Astrocyte (in vitro differentiated cells and primary cell): ENCODE measurements around the gene CNTN2. TPM values are rescaled to one million over a fixed set of nuclear protein-coding genes. Genes with fewer than 3 reads are reported as not detected.
A peak's percentile ranks its signal among the peaks of the same experiment; 100 is the strongest.

Experiments used
- DNase-seq: peaks from one replicate; pipeline ENCODE4 v3.0.0-alpha.2; 2010; ENCODE audit warnings: low read depth
- FAIRE-seq: peaks from 2 replicates; lab custom pipeline; 2011; peaks lifted over from hg19 to GRCh38; lab: Jason Lieb, UNC
- H2AFZ ChIP-seq: 2 replicates; pipeline ENCODE4 v1.6.0; 2012; ENCODE audit warnings: low read depth, low read length, inconsistent platforms
- H3K27ac ChIP-seq: 2 replicates; pipeline ENCODE4 v1.5.1; 2011; ENCODE audit warnings: low read depth, low read length, inconsistent platforms
- H3K27me3 ChIP-seq: 2 replicates; pipeline ENCODE4 v1.6.0; 2011; ENCODE audit warnings: low read length, inconsistent platforms; ENCODE audit not compliant: insufficient read depth
- H3K36me3 ChIP-seq: 2 replicates; pipeline ENCODE4 v1.5.1; 2011; ENCODE audit warnings: low read length, inconsistent platforms; ENCODE audit not compliant: insufficient read depth
- H3K4me1 ChIP-seq: 2 replicates; pipeline ENCODE4 v1.5.1; 2011; ENCODE audit warnings: low read length, inconsistent platforms; ENCODE audit not compliant: insufficient read depth
- H3K4me2 ChIP-seq: 2 replicates; pipeline ENCODE4 v1.6.0; 2012; ENCODE audit warnings: low read length, inconsistent platforms
- H3K4me3 ChIP-seq: 2 replicates; pipeline ENCODE4 v1.5.1; 2011; ENCODE audit warnings: low read depth, mild to moderate bottlenecking, low read length, inconsistent platforms; ENCODE audit not compliant: insufficient read depth
- H3K79me2 ChIP-seq: 2 replicates; pipeline ENCODE4 v1.6.0; 2012; ENCODE audit warnings: mild to moderate bottlenecking, low read length, inconsistent platforms; ENCODE audit not compliant: insufficient read depth
- H3K9ac ChIP-seq: 2 replicates; pipeline ENCODE4 v1.6.0; 2012; ENCODE audit warnings: mild to moderate bottlenecking, low read length, inconsistent platforms
- H3K9me3 ChIP-seq: 2 replicates; pipeline ENCODE4 v1.5.1; 2012; ENCODE audit warnings: low read depth, mild to moderate bottlenecking, low read length, inconsistent platforms; ENCODE audit not compliant: insufficient read depth
- H4K20me1 ChIP-seq: 2 replicates; pipeline ENCODE4 v1.6.0; 2012; ENCODE audit warnings: low read length, inconsistent platforms; ENCODE audit not compliant: insufficient read depth
- H3K27ac Mint-ChIP-seq: one replicate; pipeline ENCODE4 v1.8.0; 2021; ENCODE audit warnings: mild to moderate bottlenecking, mixed read lengths; ENCODE audit not compliant: unreplicated experiment
- H3K27me3 Mint-ChIP-seq: one replicate; pipeline ENCODE4 v1.8.0; 2021; ENCODE audit warnings: low read depth, mixed read lengths; ENCODE audit not compliant: unreplicated experiment
- H3K36me3 Mint-ChIP-seq: one replicate; pipeline ENCODE4 v1.8.0; 2021; ENCODE audit warnings: low read depth, mixed read lengths; ENCODE audit not compliant: unreplicated experiment
- H3K4me1 Mint-ChIP-seq: one replicate; pipeline ENCODE4 v1.8.0; 2021; ENCODE audit warnings: low read depth, mixed read lengths; ENCODE audit not compliant: unreplicated experiment
- H3K4me3 Mint-ChIP-seq: one replicate; pipeline ENCODE4 v1.8.0; 2021; ENCODE audit warnings: mild to moderate bottlenecking, moderate library complexity, mixed read lengths; ENCODE audit not compliant: unreplicated experiment
- H3K9me3 Mint-ChIP-seq: one replicate; pipeline ENCODE4 v1.8.0; 2021; ENCODE audit warnings: mild to moderate bottlenecking, mixed read lengths; ENCODE audit not compliant: unreplicated experiment
- EZH2 ChIP-seq: IDR thresholded peaks from 2 replicates; pipeline ENCODE4 v1.6.1; 2012; ENCODE audit warnings: mild to moderate bottlenecking, low read length, inconsistent platforms; ENCODE audit not compliant: insufficient read depth
- total RNA-seq: library from RNA; stranded (reverse); gene quantifications from 2 replicates; pipeline ENCODE4 v1.2.1, GENCODE V29; 2021
- TF ChIP-seq, protein P1 (sequence below): IDR thresholded peaks from 2 replicates; pipeline ENCODE4 v1.5.1; 2011; ENCODE audit warnings: low read depth, mild to moderate bottlenecking, inconsistent platforms, low read length, moderate library complexity; ENCODE audit not compliant: insufficient read depth

Gene CNTN2
- total RNA-seq, 1 donor from 2014 or later, result 0.23 TPM

DNA sequence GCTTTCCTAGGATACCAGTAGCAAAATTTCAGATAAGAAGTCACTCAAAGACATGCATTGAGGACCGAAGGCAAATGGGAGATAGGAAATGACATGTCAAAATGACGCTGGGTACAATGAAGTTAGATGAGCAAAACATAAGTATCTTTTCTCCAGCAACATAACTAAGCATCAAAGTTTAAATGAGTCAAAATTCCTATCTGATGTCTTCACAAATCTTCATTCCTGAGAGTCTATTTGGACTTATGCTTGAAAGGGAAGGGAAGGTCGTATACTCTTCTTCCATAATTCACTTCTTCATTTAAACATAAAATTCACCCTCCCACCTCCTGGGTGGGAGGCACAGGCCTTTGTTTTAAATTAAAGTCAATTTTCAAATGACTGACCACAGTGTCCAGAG, 45.3 kb downstream of the CNTN2 start:
- Histone ChIP-seq H3K9ac (no peak overlapping the region), H3K4me1 (no peaks in the 10 kb centered on the region), H3K27me3 (no peaks in the 10 kb centered on the region), H3K27ac (no peak overlapping the region), H3K4me2 (no peak overlapping the region), H4K20me1 (no peaks in the 10 kb centered on the region), H3K36me3 (peaks cover 26% of the 10 kb centered on the region), H3K79me2 (no peaks in the 10 kb centered on the region), H3K4me3 (no peak overlapping the region), H3K9me3 (no peaks in the 10 kb centered on the region), H2AFZ (no peak overlapping the region)
- FAIRE-seq (peak; percentile 23), DNase-seq (peak; percentile 30)
- TF ChIP-seq EZH2, result no peak
- Mint-ChIP-seq H3K27me3 (no peaks in the 10 kb centered on the region), H3K36me3 (peaks cover 31% of the 10 kb centered on the region), H3K4me3 (no peak overlapping the region), H3K27ac (no peak overlapping the region), H3K9me3 (no peaks in the 10 kb centered on the region), H3K4me1 (peaks cover 9% of the 10 kb centered on the region)

DNA sequence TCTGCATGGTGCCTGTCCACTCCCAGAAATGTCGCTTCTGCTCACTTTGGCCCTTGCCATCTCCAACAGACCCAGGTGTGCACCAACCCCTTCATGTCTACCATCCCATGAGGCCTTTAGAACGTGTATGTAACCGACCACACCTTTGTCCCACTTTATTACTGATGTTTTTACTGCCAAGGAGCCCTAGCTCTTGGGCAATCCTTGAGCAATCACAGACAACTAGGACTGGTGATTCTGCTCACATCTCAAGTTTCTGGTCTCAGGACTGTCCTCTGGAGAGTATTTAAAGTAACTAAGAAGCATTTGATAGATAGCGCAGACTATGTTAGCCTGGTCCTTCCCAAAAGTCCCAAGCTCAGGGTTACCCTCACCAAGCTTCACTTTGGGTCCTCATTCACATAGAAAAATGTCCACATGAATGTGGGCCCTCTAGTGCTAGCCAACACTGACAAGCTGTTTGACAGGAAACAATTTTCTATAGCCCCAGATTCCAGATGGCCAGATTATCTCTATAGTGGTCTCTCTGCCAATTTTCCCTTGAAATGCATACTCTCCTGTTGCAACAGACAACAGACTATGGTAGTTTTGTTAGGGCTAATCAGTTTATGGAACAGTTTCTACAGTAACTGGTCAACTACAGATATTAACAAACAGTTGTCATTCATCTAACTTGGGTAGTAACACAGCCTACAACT, 48.2 kb downstream of the CNTN2 start:
- Histone ChIP-seq H3K4me2 (no peak overlapping the region), H3K79me2 (no peaks in the 10 kb centered on the region), H3K9me3 (no peaks in the 10 kb centered on the region), H3K27ac (no peak overlapping the region), H3K27me3 (no peaks in the 10 kb centered on the region), H3K4me3 (no peak overlapping the region), H4K20me1 (no peaks in the 10 kb centered on the region), H2AFZ (no peak overlapping the region), H3K4me1 (no peaks in the 10 kb centered on the region), H3K36me3 (peaks cover 27% of the 10 kb centered on the region), H3K9ac (no peak overlapping the region)
- no peaks in the 10 kb centered on the region for H3K9me3 Mint-ChIP-seq
- H3K36me3 Mint-ChIP-seq, result peaks cover 19% of the 10 kb centered on the region
- peaks cover 9% of the 10 kb centered on the region for H3K4me1 Mint-ChIP-seq
- no peak for TF ChIP-seq EZH2
- TF ChIP-seq, protein P1, sequence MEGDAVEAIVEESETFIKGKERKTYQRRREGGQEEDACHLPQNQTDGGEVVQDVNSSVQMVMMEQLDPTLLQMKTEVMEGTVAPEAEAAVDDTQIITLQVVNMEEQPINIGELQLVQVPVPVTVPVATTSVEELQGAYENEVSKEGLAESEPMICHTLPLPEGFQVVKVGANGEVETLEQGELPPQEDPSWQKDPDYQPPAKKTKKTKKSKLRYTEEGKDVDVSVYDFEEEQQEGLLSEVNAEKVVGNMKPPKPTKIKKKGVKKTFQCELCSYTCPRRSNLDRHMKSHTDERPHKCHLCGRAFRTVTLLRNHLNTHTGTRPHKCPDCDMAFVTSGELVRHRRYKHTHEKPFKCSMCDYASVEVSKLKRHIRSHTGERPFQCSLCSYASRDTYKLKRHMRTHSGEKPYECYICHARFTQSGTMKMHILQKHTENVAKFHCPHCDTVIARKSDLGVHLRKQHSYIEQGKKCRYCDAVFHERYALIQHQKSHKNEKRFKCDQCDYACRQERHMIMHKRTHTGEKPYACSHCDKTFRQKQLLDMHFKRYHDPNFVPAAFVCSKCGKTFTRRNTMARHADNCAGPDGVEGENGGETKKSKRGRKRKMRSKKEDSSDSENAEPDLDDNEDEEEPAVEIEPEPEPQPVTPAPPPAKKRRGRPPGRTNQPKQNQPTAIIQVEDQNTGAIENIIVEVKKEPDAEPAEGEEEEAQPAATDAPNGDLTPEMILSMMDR, result no peak
- H3K27ac Mint-ChIP-seq, result no peak overlapping the region
- H3K4me3 Mint-ChIP-seq, result no peak overlapping the region
- H3K27me3 Mint-ChIP-seq, result no peaks in the 10 kb centered on the region
- FAIRE-seq (no peak), DNase-seq (no peak)

DNA sequence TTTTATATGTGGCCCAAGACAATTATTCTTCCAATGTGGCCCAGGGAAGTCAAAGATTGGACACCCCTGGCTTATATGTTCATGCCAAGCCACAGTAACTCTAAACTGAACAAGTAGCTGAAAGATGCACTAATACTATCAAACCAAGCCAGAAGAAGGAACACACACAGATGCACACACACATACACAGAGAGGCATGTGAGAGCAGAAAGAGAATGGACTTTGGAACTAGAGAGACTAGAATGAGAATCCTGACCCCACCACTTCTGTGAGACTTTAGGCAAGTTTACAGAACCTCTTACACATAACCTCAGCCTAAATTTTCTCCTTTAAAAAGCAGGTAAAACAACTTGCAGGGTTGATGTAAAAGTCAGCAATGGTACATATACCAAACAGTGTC, 52.4 kb downstream of the CNTN2 start:
- Mint-ChIP-seq H3K4me1 (no peaks in the 10 kb centered on the region), H3K36me3 (peaks cover 10% of the 10 kb centered on the region), H3K27ac (no peak overlapping the region), H3K4me3 (no peak overlapping the region), H3K9me3 (no peaks in the 10 kb centered on the region), H3K27me3 (no peaks in the 10 kb centered on the region)
- Histone ChIP-seq H3K4me2 (no peak overlapping the region), H4K20me1 (no peaks in the 10 kb centered on the region), H3K9me3 (no peaks in the 10 kb centered on the region), H3K4me3 (no peak overlapping the region), H3K27me3 (no peaks in the 10 kb centered on the region), H3K4me1 (no peaks in the 10 kb centered on the region), H2AFZ (no peak overlapping the region), H3K27ac (no peak overlapping the region), H3K79me2 (no peaks in the 10 kb centered on the region), H3K9ac (no peak overlapping the region), H3K36me3 (peaks cover 57% of the 10 kb centered on the region)
- FAIRE-seq (no peak), DNase-seq (no peak)
- no peak for TF ChIP-seq EZH2
- TF ChIP-seq, protein P1, result no peak
